Large intestine (tissue), 3 donors: ENCODE measurements around the gene WDR37. TPM values are rescaled to one million over a fixed set of nuclear protein-coding genes. Genes with fewer than 3 reads are reported as not detected.

Source experiments
- DNase-seq, 2 donors: peaks; one replicate each; pipeline versions ENCODE4 v3.0.0 to v3.0.0-alpha.2; 2013
- H3K27ac ChIP-seq: one replicate; pipeline ENCODE4 v1.5.1; 2013; ENCODE audit warnings: low read length
- H3K27me3 ChIP-seq: 2 replicates; pipeline ENCODE4 v1.6.1; 2013; ENCODE audit warnings: low read length; ENCODE audit not compliant: control insufficient read depth, insufficient read depth
- H3K36me3 ChIP-seq: 2 replicates; pipeline ENCODE4 v1.6.1; 2013; ENCODE audit warnings: low read length; ENCODE audit not compliant: control insufficient read depth, insufficient read depth
- H3K4me1 ChIP-seq: one replicate; pipeline ENCODE4 v1.6.1; 2013; ENCODE audit warnings: low read length; ENCODE audit not compliant: control insufficient read depth, insufficient read depth
- H3K4me3 ChIP-seq: one replicate; pipeline ENCODE4 v1.5.1; 2013; ENCODE audit warnings: low read length
- H3K9me3 ChIP-seq: one replicate; pipeline ENCODE4 v1.6.1; 2013; ENCODE audit warnings: mild to moderate bottlenecking, low read depth, low read length, moderate library complexity; ENCODE audit not compliant: control insufficient read depth
- WGBS: methylation state at CpG from one replicate; pipeline ENCODE4 v1.1.5; 2013; ENCODE audit warnings: low lambda C conversion rate; ENCODE audit not compliant: insufficient coverage; 5-methylcytosine and 5-hydroxymethylcytosine counted together
- polyA plus RNA-seq: library from polyadenylated mRNA; unstranded; fragments of 120-200 nt; gene quantifications from one replicate; pipeline ENCODE4 v1.2.1, GENCODE V29; 2013

The WDR37 gene
- polyA plus RNA-seq, 1 donor, result 14.2 TPM

GRCh38 chr10:1150638-1150955 is 94.4 kb downstream of the WDR37 start:
- Histone ChIP-seq H3K4me3 (no peak overlapping the region), H3K36me3 (no peaks in the 10 kb centered on the region), H3K9me3 (peaks cover 8% of the 10 kb centered on the region), H3K27ac (no peak overlapping the region), H3K27me3 (no peaks in the 10 kb centered on the region), H3K4me1 (no peaks in the 10 kb centered on the region)
- WGBS, result no CpG with 5 or more reads among the region's 13 CpGs
- DNase-seq, result no peak

- WGBS, result no CpG with 5 or more reads among the region's 15 CpGs
- no peaks in the 10 kb centered on the region for H3K4me1 ChIP-seq
- no peaks in the 10 kb centered on the region for H3K36me3 ChIP-seq
- H3K27me3 ChIP-seq, result no peaks in the 10 kb centered on the region
- H3K27ac ChIP-seq, result no peak overlapping the region
- no peak overlapping the region for H3K4me3 ChIP-seq
- H3K9me3 ChIP-seq, result peaks cover 4% of the 10 kb centered on the region
- no peak for DNase-seq
Observed at GRCh38 chr10:1151076-1152033, 95.2 kb downstream of the WDR37 start.

- H3K4me1 ChIP-seq, result no peaks in the 10 kb centered on the region
- no CpG with 5 or more reads among the region's 32 CpGs for WGBS
- no peaks in the 10 kb centered on the region for H3K9me3 ChIP-seq
- no peak for DNase-seq
- no peaks in the 10 kb centered on the region for H3K36me3 ChIP-seq
- H3K4me3 ChIP-seq, result no peak overlapping the region
- no peaks in the 10 kb centered on the region for H3K27me3 ChIP-seq
- no peak overlapping the region for H3K27ac ChIP-seq
Observed at GRCh38 chr10:1152386-1153250, 96.4 kb downstream of the WDR37 start.

GRCh38 chr10:1153251-1153763 is 97.1 kb downstream of the WDR37 start:
- no peaks in the 10 kb centered on the region for H3K27me3 ChIP-seq
- H3K4me3 ChIP-seq, result no peak overlapping the region
- no CpG with 5 or more reads among the region's 6 CpGs for WGBS
- DNase-seq, result no peak
- H3K27ac ChIP-seq, result no peak overlapping the region
- H3K9me3 ChIP-seq, result no peaks in the 10 kb centered on the region
- H3K4me1 ChIP-seq, result no peaks in the 10 kb centered on the region
- no peaks in the 10 kb centered on the region for H3K36me3 ChIP-seq

GRCh38 chr10:1153805-1154351 is 97.7 kb downstream of the WDR37 start:
- Histone ChIP-seq H3K4me1 (no peaks in the 10 kb centered on the region), H3K27ac (no peak overlapping the region), H3K27me3 (no peaks in the 10 kb centered on the region), H3K36me3 (no peaks in the 10 kb centered on the region), H3K4me3 (no peak overlapping the region), H3K9me3 (no peaks in the 10 kb centered on the region)
- DNase-seq, result no peak
- 80% methylated on average over 2 of the region's 20 CpGs for WGBS

GRCh38 chr10:1154531-1155295 is 98.5 kb downstream of the WDR37 start:
- no peak for DNase-seq
- no CpG with 5 or more reads among the region's 9 CpGs for WGBS

GRCh38 chr10:1155791-1156615 is 99.8 kb downstream of the WDR37 start:
- Histone ChIP-seq H3K27me3 (no peaks in the 10 kb centered on the region), H3K4me3 (no peak overlapping the region), H3K4me1 (no peaks in the 10 kb centered on the region), H3K9me3 (no peaks in the 10 kb centered on the region), H3K36me3 (no peaks in the 10 kb centered on the region), H3K27ac (no peak overlapping the region)
- no CpG with 5 or more reads among the region's 20 CpGs for WGBS
- no peak for DNase-seq

More at GRCh38 chr10:1154531-1155295, 98.5 kb downstream of the WDR37 start:
- H3K4me3 ChIP-seq, result no peak overlapping the region
- no peaks in the 10 kb centered on the region for H3K27me3 ChIP-seq
- H3K27ac ChIP-seq, result no peak overlapping the region
- no peaks in the 10 kb centered on the region for H3K4me1 ChIP-seq
- H3K36me3 ChIP-seq, result no peaks in the 10 kb centered on the region
- H3K9me3 ChIP-seq, result no peaks in the 10 kb centered on the region

- DNase-seq, result no peak
Observed at GRCh38 chr10:1156616-1156886, 100.4 kb downstream of the WDR37 start.

GRCh38 chr10:1156921-1157614 is 100.9 kb downstream of the WDR37 start:
- H3K4me1 ChIP-seq, result no peaks in the 10 kb centered on the region
- H3K36me3 ChIP-seq, result no peaks in the 10 kb centered on the region
- WGBS, result 100% methylated on average over 4 of the region's 17 CpGs
- no peak for DNase-seq
- no peak overlapping the region for H3K4me3 ChIP-seq
- H3K27me3 ChIP-seq, result no peaks in the 10 kb centered on the region
- H3K9me3 ChIP-seq, result no peaks in the 10 kb centered on the region
- H3K27ac ChIP-seq, result no peak overlapping the region

More at GRCh38 chr10:1156616-1156886, 100.4 kb downstream of the WDR37 start:
- no peak overlapping the region for H3K27ac ChIP-seq
- no peaks in the 10 kb centered on the region for H3K27me3 ChIP-seq
- no peaks in the 10 kb centered on the region for H3K36me3 ChIP-seq
- H3K9me3 ChIP-seq, result no peaks in the 10 kb centered on the region
- H3K4me1 ChIP-seq, result no peaks in the 10 kb centered on the region
- no peak overlapping the region for H3K4me3 ChIP-seq
- WGBS, result no CpG with 5 or more reads among the region's 8 CpGs
